NCI-H774 (cell line): ENCODE data around the gene WARS2.

Source experiments
- DNase-seq: peaks from one replicate; lab custom pipeline; 2025; lab: John Stamatoyannopoulos, UW

Gene WARS2

GRCh38 chr1:118998171-118998570 is 142.3 kb downstream of the WARS2 start:
- no peak for DNase-seq

- no peak for DNase-seq
Observed at GRCh38 chr1:118997225-118997624, 143.2 kb downstream of the WARS2 start.

- DNase-seq = no peak
Observed at GRCh38 chr1:118995312-118996016, 145.0 kb downstream of the WARS2 start.

GRCh38 chr1:118993700-118994026 is 146.8 kb downstream of the WARS2 start:
- no peak for DNase-seq

GRCh38 chr1:118992868-118993699 is 147.4 kb downstream of the WARS2 start:
- DNase-seq = no peak

GRCh38 chr1:118992237-118992825 is 148.1 kb downstream of the WARS2 start:
- no peak for DNase-seq

- no peak for DNase-seq
Observed at GRCh38 chr1:118991448-118991847, 149.0 kb downstream of the WARS2 start.

- no peak for DNase-seq
Observed at GRCh38 chr1:118990513-118991152, 149.8 kb downstream of the WARS2 start.

GRCh38 chr1:118989878-118990378 is 150.5 kb downstream of the WARS2 start:
- no peak for DNase-seq

- DNase-seq = no peak
Observed at GRCh38 chr1:118989006-118989815, 151.2 kb downstream of the WARS2 start.

- DNase-seq = no peak
Observed at GRCh38 chr1:118988186-118989005, 152.1 kb downstream of the WARS2 start, which contains the start of gene TBX15. Gene TBX15 (minus strand): TSS chr1:118988343. CDS start chr1:118987795, 548 bp downstream.

GRCh38 chr1:118987468-118988185 is 152.8 kb downstream of the WARS2 start:
- DNase-seq = no peak

- no peak for DNase-seq
Observed at GRCh38 chr1:118986555-118987467, 153.6 kb downstream of the WARS2 start.

- no peak for DNase-seq
Observed at GRCh38 chr1:118985640-118986554, 154.6 kb downstream of the WARS2 start.

GRCh38 chr1:118984722-118985639 is 155.5 kb downstream of the WARS2 start:
- no peak for DNase-seq

- DNase-seq = no peak
Observed at GRCh38 chr1:118984086-118984721, 156.2 kb downstream of the WARS2 start.
